ENCODE measurements around the gene IL15. TPM values are rescaled to one million over a fixed set of nuclear protein-coding genes. Genes with fewer than 3 reads are reported as not detected.
A peak's percentile ranks its signal among the peaks of the same experiment; 100 is the strongest.
"Not testable (repeated sequence)": the region's sequence is repeated elsewhere in the genome, so short reads cannot be mapped to it uniquely, and the experiment has no call there.

The IL15 gene, protein sequence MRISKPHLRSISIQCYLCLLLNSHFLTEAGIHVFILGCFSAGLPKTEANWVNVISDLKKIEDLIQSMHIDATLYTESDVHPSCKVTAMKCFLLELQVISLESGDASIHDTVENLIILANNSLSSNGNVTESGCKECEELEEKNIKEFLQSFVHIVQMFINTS
- total RNA-seq = 1 to 10 TPM; 3.7 to 7.1 TPM
- long read RNA-seq, donor 1, partial matches to known transcripts = 0 of 3 reads
- long read RNA-seq, donor 1, other reads (novel, unspliced or antisense) = 3 of 3 reads
- long read RNA-seq, donor 2, partial matches to known transcripts = 3 of 21 reads
- long read RNA-seq, donor 2, other reads (novel, unspliced or antisense) = 17 of 21 reads

GRCh38 chr4:141636082-141636770 is at the start of gene IL15:
TSS of gene IL15 (plus strand) at chr4:141636583. CDS start at chr4:141719465, 82,882 bp downstream.
- intact Hi-C loops (cut with DNase I) = no loop called here
- DNase-seq (ENCODE audit: low spot score) = peak; percentile 88

DNA sequence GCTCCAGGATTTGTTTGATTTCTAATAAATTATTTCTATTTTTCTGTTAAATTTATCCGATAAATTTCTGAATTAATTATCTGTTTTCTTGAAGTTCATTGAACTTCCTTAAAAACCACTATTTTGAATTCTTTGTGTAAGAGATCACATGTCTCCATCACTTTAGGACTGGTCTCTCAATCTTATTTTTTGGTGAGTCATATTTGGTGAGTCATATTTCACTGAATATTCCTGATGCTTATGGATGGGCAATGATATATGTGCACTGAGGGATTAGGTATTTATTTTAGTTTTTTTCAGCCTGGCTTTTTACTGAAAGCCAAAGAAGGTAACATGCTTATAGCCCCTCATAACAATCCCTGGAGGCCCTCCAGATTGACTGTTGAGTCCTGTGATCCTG is 48.5 kb upstream of the IL15 start:
- intact Hi-C loops (cut with DNase I) = no loop called here
- DNase-seq (ENCODE audit: low spot score) = no peak

DNA sequence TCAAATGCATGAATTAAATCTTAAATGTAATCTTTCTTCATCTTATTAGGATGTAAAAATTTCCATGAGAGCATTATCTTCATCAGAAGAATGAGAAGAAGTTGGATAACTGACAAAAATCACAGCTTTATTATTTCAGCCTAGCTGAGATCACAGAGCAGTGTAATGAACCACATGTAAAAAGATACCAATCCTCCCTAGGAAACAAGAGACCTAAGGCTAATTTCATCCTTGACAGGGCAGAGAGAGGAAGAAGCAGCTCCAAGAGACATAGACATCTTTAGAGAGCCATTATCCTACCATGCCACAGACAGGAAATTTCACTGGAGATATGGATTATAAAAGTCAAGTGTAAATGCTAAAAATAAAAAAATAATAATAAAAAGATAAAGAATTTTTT is 40.9 kb upstream of the IL15 start:
- intact Hi-C loops (cut with DNase I) = no loop called here
- DNase-seq (ENCODE audit: low spot score) = no peak

DNA sequence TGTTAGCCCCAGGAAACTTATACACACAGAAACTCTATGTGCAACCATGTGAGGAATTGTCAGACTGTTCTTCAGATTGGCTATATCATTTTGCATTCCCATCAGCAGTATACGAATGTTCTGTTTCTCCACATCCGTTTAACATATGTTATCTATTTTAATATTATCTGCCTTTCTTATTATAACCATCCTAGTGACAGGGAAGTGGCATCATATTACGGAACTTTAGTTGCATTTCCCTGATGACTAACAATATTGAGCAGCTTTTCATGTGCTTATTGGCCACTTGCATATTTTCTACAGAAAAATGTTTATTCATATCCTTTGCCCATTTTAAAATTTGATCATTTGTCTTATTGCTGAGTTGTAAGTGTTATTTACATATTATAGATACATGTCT is 36.5 kb upstream of the IL15 start:
- intact Hi-C loops (cut with DNase I) = no loop called here
- DNase-seq (ENCODE audit: low spot score) = no peak

DNA sequence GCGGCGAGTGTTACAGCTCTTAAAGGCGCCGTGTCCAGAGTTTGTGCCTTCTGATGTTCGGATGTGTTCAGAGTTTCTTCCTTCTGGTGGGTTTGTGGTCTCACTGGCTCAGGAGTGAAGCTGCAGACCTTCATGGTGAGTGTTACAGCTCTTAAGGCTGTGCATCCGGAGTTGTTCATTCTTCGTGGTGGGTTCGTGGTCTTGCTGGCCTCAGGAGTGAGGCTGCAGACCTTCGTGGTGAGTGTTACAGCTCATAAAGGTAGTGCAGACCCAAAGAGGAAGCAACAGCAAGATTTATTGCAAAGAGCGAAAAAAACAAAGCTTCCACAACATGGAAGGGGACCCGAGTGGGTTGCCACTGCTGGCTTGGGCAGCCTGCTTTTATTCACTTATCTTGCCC is 31.7 kb upstream of the IL15 start:
- not testable (repeated sequence) for DNase-seq (ENCODE audit: low spot score)

DNA sequence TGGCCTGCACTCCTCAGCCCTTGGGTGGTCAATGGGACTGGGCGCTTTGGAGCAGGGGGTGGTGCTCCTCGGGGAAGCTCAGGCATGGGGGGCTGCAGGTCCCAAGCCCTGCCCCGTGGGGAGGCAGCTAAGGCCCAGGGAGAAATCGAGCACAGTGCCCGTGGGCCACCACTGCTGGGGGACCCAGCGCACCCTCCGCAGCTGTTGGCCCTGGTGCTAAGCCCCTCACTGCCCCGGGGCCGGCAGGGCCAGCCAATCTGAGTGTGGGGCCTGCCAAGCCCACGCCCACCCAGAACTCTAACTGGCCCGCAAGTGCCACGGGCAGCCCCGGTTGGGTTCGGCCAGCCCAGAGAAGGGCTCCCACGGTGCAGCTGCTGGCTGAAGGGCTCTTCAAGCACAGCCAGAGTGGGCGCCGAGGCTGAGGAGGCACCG is 30.9 kb upstream of the IL15 start:
- DNase-seq (ENCODE audit: low spot score) = peak; percentile 60
- intact Hi-C loops (cut with DNase I) = no loop called here

More for the DNA sequence above, 31.7 kb upstream of the IL15 start:
- intact Hi-C loops (cut with DNase I) = not testable (repeated sequence)

- intact Hi-C loops (cut with DNase I) = no loop called here
- no peak for DNase-seq (ENCODE audit: low spot score)
Observed at GRCh38 chr4:141609243-141609642, 27.1 kb upstream of the IL15 start.

- intact Hi-C loops (cut with DNase I) = no loop called here
Observed at GRCh38 chr4:141610365-141610764, 26.0 kb upstream of the IL15 start.

GRCh38 chr4:141614878-141615586 is 21.4 kb upstream of the IL15 start:
- DNase-seq (ENCODE audit: low spot score) = peak; percentile 73
- intact Hi-C loops (cut with DNase I) = no loop called here

More at GRCh38 chr4:141610365-141610764, 26.0 kb upstream of the IL15 start:
- DNase-seq (ENCODE audit: low spot score) = no peak

DNA sequence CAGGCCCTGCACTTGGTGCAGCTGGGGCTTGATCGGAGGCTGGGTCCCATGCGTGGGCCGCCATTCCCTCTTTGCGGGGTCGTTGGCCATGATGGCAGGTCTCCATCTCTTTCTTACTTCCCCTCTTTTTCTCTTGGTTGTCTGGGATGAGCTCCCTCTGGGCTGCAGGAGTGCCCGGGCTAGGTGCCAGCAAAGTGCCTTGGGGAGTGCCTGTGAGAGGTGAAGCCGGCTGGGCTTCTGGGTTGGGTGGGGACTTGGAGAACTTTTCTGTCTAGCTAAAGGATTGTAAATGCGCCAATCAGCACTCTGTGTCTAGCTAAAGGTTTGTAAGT is 20.8 kb upstream of the IL15 start:
- DNase-seq (ENCODE audit: low spot score) = peak; percentile 67
- intact Hi-C loops (cut with DNase I) = not testable (repeated sequence)

GRCh38 chr4:141620715-141621114 is 15.7 kb upstream of the IL15 start:
- DNase-seq (ENCODE audit: low spot score) = no peak
- intact Hi-C loops (cut with DNase I) = no loop called here

GRCh38 chr4:141625023-141625422 is 11.4 kb upstream of the IL15 start:
- intact Hi-C loops (cut with DNase I) = no loop called here
- no peak for DNase-seq (ENCODE audit: low spot score)

- DNase-seq (ENCODE audit: low spot score) = no peak
- intact Hi-C loops (cut with DNase I) = no loop called here
Observed at GRCh38 chr4:141630854-141631253, 5.5 kb upstream of the IL15 start.

DNA sequence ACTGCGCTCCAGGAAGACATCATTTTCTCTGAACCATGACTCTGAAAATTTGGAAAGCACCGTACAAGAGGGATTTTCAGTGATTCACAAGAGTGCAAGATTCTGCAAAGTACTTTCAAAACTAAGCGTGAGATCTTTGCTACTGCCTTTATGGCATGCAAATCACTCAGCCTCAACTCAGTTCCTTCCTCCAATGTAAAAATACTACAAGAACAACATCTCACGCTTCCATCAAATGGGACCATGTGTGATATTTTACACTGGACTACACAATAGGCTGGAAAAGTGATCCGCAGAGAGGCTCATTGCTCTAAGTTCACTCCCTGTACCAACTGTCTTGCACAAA is 674 bp upstream of the IL15 start:
- DNase-seq (ENCODE audit: low spot score) = no peak
- intact Hi-C loops (cut with DNase I) = no loop called here

DNA sequence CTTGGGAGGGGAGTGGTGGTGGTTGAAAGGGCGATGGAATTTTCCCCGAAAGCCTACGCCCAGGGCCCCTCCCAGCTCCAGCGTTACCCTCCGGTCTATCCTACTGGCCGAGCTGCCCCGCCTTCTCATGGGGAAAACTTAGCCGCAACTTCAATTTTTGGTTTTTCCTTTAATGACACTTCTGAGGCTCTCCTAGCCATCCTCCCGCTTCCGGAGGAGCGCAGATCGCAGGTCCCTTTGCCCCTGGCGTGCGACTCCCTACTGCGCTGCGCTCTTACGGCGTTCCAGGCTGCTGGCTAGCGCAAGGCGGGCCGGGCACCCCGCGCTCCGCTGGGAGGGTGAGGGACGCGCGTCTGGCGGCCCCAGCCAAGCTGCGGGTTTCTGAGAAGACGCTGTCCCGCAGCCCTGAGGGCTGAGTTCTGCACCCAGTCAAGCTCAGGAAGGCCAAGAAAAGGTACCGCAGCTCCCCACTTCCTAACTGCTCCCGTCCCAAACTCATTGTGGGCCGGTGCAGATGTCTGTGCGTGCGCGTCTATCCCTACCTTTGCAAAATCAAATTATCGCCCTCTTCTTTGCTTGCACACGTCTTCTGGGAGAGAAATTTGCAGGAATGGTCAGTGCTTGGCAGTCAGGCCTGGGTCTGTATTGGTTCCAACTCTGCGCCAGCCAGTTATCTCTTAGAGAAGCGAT is 533 bp downstream of the IL15 start:
- intact Hi-C loops (cut with DNase I) = no loop called here
- peak; percentile 84 for DNase-seq (ENCODE audit: low spot score)

- no peak for DNase-seq (ENCODE audit: low spot score)
- intact Hi-C loops (cut with DNase I) = no loop called here
Observed at GRCh38 chr4:141637565-141637964, 1.2 kb downstream of the IL15 start.

- intact Hi-C loops (cut with DNase I) = no loop called here
- no peak for DNase-seq (ENCODE audit: low spot score)
Observed at GRCh38 chr4:141638230-141638629, 1.8 kb downstream of the IL15 start.

DNA sequence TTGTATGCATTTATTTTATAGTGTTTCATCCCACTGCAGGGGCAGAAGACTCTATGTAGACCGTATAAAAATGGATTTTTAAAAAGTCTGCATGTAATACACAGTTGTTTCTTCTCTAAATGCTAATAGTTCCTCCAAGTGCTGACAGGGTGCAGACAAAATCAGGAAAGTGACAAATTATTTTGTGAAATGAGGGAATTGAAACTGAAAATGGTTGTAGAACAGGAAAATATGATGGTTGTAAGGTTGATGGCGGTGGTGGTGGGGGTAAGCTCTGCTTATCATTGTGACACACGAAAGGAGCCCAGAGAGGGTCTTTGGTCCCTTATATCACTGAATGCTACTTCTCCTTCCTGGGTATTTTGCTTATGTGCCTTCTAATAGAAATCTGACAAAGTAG is 4.3 kb downstream of the IL15 start:
- intact Hi-C loops (cut with DNase I) = no loop called here

DNA sequence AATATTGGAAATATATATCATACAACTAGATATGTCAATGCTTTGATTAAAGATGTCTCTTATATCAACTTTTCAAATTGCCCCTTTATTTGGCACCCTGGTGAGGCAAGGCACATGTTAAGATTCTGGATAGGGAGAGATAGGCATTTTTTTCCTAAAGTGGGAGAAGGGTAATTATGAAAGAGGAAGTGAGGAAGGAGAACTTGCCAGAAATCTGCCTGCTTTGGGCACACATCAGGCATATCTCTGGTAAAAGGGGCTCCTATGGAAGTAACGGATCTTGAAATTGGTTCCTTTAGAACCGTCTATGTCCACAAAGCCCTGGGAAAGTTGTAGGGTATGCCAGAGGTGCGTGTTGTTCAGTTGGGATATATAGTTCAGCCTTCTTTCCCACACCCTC is 5.7 kb downstream of the IL15 start:
- DNase-seq (ENCODE audit: low spot score) = no peak
- intact Hi-C loops (cut with DNase I) = no loop called here

More for the DNA sequence above, 4.3 kb downstream of the IL15 start:
- DNase-seq (ENCODE audit: low spot score) = no peak

DNA sequence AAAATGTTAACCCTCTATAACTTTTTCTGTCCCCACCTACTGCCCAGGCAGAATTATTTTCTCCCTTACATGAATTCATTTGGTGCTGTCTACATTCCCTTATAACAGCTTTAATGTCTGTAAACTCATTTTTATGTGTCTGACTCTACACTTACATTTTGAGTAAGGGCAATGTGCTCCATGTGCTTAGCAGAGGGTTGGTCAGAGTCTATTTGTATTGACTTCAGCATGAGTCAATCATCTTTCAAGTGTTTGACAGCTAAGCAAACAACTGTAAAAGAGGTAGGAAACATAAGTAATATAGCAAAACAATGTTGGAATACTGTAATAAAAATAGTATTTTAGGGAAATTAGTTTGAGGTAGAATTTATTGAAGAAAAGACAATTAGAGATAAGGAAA is 6.3 kb downstream of the IL15 start:
- intact Hi-C loops (cut with DNase I) = no loop called here
- no peak for DNase-seq (ENCODE audit: low spot score)

All from posterior vena cava (tissue), 2 donors.